Mesenchymal stem cell (in vitro differentiated cells and primary cell): ENCODE measurements around the gene RTP4.
"Not testable (repeated sequence)": the region's sequence is repeated elsewhere in the genome, so short reads cannot be mapped to it uniquely, and the experiment has no call there.

ENCODE experiments used
- DNase-seq: peaks from one replicate; pipeline ENCODE4 v3.0.0-alpha.2; 2013
- H2AFZ ChIP-seq: one replicate; pipeline ENCODE4 v1.6.1; 2013; ENCODE audit warnings: low read depth, mild to moderate bottlenecking, control low read depth, inconsistent platforms, low read length, moderate library complexity
- H2AK5ac ChIP-seq: 2 replicates; pipeline ENCODE4 v1.6.1; 2013; ENCODE audit warnings: low read length, moderate library complexity, mild to moderate bottlenecking, inconsistent platforms; ENCODE audit not compliant: severe bottlenecking
- H2BK120ac ChIP-seq: one replicate; pipeline ENCODE4 v1.6.1; 2013; ENCODE audit warnings: low read depth, mild to moderate bottlenecking, inconsistent platforms, low read length, moderate library complexity
- H2BK12ac ChIP-seq, 2 experiments: one replicate each; pipeline ENCODE4 v1.6.1; 2013; ENCODE audit warnings: inconsistent platforms in 2 of 2, low read length in 2 of 2, mild to moderate bottlenecking in 2 of 2, moderate library complexity in 2 of 2, control low read depth in 1 of 2
- H2BK15ac ChIP-seq: one replicate; pipeline ENCODE4 v1.6.1; 2013; ENCODE audit warnings: mild to moderate bottlenecking, low read depth, inconsistent platforms; ENCODE audit not compliant: poor library complexity, severe bottlenecking
- H2BK5ac ChIP-seq: 2 replicates; pipeline ENCODE4 v1.6.1; 2013; ENCODE audit warnings: low read depth, mild to moderate bottlenecking, low read length, control low read depth, inconsistent platforms; ENCODE audit not compliant: poor library complexity, severe bottlenecking
- H3K14ac ChIP-seq, 2 experiments: one replicate each; pipeline ENCODE4 v1.6.1; 2013; ENCODE audit warnings: inconsistent platforms in 2 of 2, low read length in 2 of 2, control low read depth in 1 of 2, mild to moderate bottlenecking in 1 of 2, moderate library complexity in 1 of 2
- H3K18ac ChIP-seq, 2 experiments: one replicate each; pipeline ENCODE4 v1.6.1; 2013; ENCODE audit warnings: inconsistent platforms in 2 of 2, low read length in 2 of 2, control low read depth in 1 of 2, low read depth in 1 of 2, mild to moderate bottlenecking in 1 of 2
- H3K23ac ChIP-seq, 2 experiments: one replicate each; pipeline ENCODE4 v1.6.1; 2013; ENCODE audit warnings: inconsistent platforms in 2 of 2, low read length in 2 of 2, mild to moderate bottlenecking in 2 of 2, moderate library complexity in 2 of 2, control low read depth in 1 of 2
- H3K27ac ChIP-seq: 2 replicates; pipeline ENCODE4 v1.5.1; 2013; ENCODE audit warnings: mild to moderate bottlenecking, moderate library complexity, low read length, control low read depth, inconsistent platforms; ENCODE audit not compliant: poor library complexity, severe bottlenecking
- H3K27me3 ChIP-seq, 2 experiments: 2 replicates each; pipeline versions ENCODE4 v1.6.1 to v1.7.0; 2013; ENCODE audit warnings: low read length in 2 of 2, mild to moderate bottlenecking in 2 of 2, moderate library complexity in 2 of 2, control low read depth in 1 of 2, inconsistent platforms in 1 of 2; ENCODE audit not compliant: control insufficient read depth in 1 of 2, insufficient read depth in 1 of 2
- H3K36me3 ChIP-seq, 2 experiments: 2 replicates each; pipeline versions ENCODE4 v1.6.1 to v1.7.0; 2013; ENCODE audit warnings: low read length in 2 of 2, control low read depth in 1 of 2, inconsistent platforms in 1 of 2, low read depth in 1 of 2, mild to moderate bottlenecking in 1 of 2; ENCODE audit not compliant: insufficient read depth in 2 of 2, control insufficient read depth in 1 of 2
- H3K4ac ChIP-seq, 2 experiments: one replicate each; pipeline ENCODE4 v1.6.1; 2013; ENCODE audit warnings: inconsistent platforms in 2 of 2, low read length in 2 of 2, mild to moderate bottlenecking in 2 of 2, moderate library complexity in 2 of 2, control low read depth in 1 of 2, low read depth in 1 of 2
- H3K4me1 ChIP-seq: 2 replicates; pipeline ENCODE4 v1.6.1; 2013; ENCODE audit warnings: low read depth, low read length, control low read depth; ENCODE audit not compliant: control insufficient read depth, insufficient read depth
- H3K4me2 ChIP-seq: 2 replicates; pipeline ENCODE4 v1.6.1; 2013; ENCODE audit warnings: low read length, mild to moderate bottlenecking, inconsistent platforms; ENCODE audit not compliant: poor library complexity, severe bottlenecking
- H3K4me3 ChIP-seq, 2 experiments: 2 replicates each; pipeline versions ENCODE4 v1.5.1 to v1.7.0; 2013; ENCODE audit warnings: low read length in 2 of 2, mild to moderate bottlenecking in 2 of 2, control low read depth in 1 of 2, low read depth in 1 of 2; ENCODE audit not compliant: insufficient read depth in 1 of 2
- H3K79me1 ChIP-seq: replicated peaks from 2 replicates; pipeline ENCODE4 v1.6.1; 2013; ENCODE audit warnings: mild to moderate bottlenecking, control low read depth, low read length, inconsistent platforms; ENCODE audit not compliant: poor library complexity, severe bottlenecking
- H3K9ac ChIP-seq: 2 replicates; pipeline ENCODE4 v1.7.0; 2013; ENCODE audit warnings: mild to moderate bottlenecking, low read length, moderate library complexity
- H3K9me3 ChIP-seq: 2 replicates; pipeline ENCODE4 v1.7.0; 2013; ENCODE audit warnings: mild to moderate bottlenecking, low read length; ENCODE audit not compliant: control insufficient read depth
- H4K8ac ChIP-seq: one replicate; pipeline ENCODE4 v1.6.1; 2013; ENCODE audit warnings: inconsistent platforms, mild to moderate bottlenecking, low read length, moderate library complexity
- H4K91ac ChIP-seq: one replicate; pipeline ENCODE4 v1.6.1; 2013; ENCODE audit warnings: mild to moderate bottlenecking, low read length, inconsistent platforms
- WGBS: methylation state at CpG from one replicate; pipeline ENCODE4 v1.1.7; 2013; ENCODE audit warnings: mixed read lengths; 5-methylcytosine and 5-hydroxymethylcytosine counted together

RTP4 gene

DNA sequence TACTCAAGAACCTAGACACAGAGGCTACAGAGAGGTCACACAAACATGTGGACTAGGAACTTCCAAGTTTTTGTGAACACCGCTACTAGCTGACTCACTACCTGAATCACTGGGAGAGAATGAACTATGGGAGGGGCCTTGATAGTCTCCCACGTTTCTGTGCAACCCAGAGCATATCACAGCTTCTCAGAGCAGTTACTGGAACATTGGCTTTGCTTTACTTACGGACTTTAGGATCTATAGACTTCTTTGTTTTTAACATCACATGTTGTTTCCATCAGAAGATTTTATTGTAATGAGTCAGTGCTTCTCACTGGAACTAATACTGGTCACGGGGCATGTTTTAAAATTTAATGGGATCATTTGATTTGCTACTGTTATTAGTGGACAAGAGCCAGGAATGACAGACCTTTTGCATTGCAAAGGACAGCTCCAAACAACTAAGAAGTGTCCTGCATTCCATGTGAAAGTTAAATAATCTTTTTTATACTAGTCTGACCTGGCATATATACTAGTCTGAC lies 35.6 kb downstream of the RTP4 start:
- Histone ChIP-seq H3K27ac (peak overlapping the region; percentile 83), H3K36me3 (no peaks in the 10 kb centered on the region), H2BK12ac (no peak overlapping the region), H2BK5ac (peak overlapping the region; percentile 48), H2AFZ (no peak overlapping the region), H2AK5ac (peak overlapping the region; percentile 86), H3K9ac (peak overlapping the region; percentile 29), H3K18ac (no peak overlapping the region), H2BK15ac (no peak overlapping the region), H3K79me1 (no peaks in the 10 kb centered on the region), H2BK120ac (no peak overlapping the region), H3K23ac (peak overlapping the region in 1 of 2 experiments; percentile 40), H3K4ac (no peak overlapping the region), H3K4me2 (no peak overlapping the region), H4K91ac (no peak overlapping the region), H3K4me1 (peaks cover 4% of the 10 kb centered on the region), H4K8ac (no peak overlapping the region), H3K14ac (no peak overlapping the region), H3K4me3 (no peak overlapping the region), H3K9me3 (no peaks in the 10 kb centered on the region), H3K27me3 (no peaks in the 10 kb centered on the region)
- WGBS = 5% methylated on average over 2 of the region's 4 CpGs
- peak; percentile 86 for DNase-seq

DNA sequence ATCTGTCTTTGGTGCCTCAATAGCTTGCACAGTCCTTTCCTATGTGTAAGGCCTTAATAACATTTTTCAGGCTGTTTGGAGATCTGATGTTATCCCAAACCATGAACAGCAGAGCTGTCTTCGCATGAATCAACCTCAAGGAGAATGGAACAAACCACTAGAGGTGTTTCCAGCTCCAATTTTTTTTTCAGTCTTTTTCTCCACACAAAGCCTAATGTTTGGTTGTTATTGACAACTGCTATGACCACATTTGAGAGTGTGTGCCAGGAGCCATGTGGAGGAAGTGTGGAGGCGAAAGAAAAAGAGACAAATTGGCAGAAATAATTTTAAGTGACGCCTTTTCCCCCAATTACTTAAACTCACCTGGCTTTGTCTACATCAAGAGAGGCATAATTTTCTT lies 38.7 kb downstream of the RTP4 start:
- Histone ChIP-seq H3K79me1 (no peaks in the 10 kb centered on the region), H3K4ac (no peak overlapping the region), H4K91ac (no peak overlapping the region), H3K23ac (no peak overlapping the region), H3K27ac (no peak overlapping the region), H3K9ac (no peak overlapping the region), H3K4me3 (no peak overlapping the region), H3K27me3 (no peaks in the 10 kb centered on the region), H3K18ac (no peak overlapping the region), H3K14ac (no peak overlapping the region), H3K4me1 (peaks cover 4% of the 10 kb centered on the region), H4K8ac (no peak overlapping the region), H3K4me2 (no peak overlapping the region), H2BK5ac (no peak overlapping the region), H2AK5ac (no peak overlapping the region), H3K9me3 (no peaks in the 10 kb centered on the region), H2AFZ (no peak overlapping the region), H2BK120ac (no peak overlapping the region), H3K36me3 (no peaks in the 10 kb centered on the region), H2BK12ac (no peak overlapping the region), H2BK15ac (no peak overlapping the region)
- peak; percentile 4 for DNase-seq
- WGBS = 100% methylated on average over 1 of the region's 3 CpGs

DNA sequence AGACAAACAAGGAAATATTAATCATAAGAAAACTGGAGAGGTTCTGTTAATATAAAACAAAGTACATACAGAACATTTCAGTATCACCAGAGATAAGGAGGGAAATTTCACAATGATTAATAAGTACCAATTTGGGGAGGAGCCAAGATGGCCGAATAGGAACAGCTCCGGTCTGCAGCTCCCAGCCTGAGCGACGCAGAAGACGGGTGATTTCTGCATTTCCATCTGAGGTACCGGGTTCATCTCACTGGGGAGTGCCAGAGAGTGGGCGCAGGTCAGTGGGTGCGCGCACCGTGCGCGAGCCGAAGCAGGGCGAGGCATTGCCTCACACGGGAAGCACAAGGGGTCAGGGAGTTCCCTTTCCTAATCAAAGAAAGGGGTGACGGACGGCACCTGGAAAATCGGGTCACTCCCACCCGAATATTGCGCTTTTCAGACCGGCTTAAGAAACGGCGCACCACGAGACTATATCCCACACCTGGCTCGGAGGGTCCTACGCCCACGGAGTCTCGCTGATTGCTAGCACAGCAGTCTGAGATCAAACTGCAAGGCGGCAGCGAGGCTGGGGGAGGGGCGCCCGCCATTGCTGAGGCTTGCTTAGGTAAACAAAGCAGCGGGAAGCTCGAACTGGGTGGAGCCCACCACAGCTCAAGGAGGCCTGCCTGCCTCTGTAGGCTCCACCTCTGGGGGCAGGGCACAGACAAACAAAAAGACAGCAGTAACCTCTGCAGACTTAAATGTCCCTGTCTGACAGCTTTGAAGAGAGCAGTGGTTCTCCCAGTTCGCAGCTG lies 44.0 kb downstream of the RTP4 start:
- H4K8ac ChIP-seq, H3K14ac ChIP-seq, H3K9me3 ChIP-seq, H3K79me1 ChIP-seq, H3K36me3 ChIP-seq, H4K91ac ChIP-seq, H3K4me1 ChIP-seq, H2AFZ ChIP-seq, H3K27me3 ChIP-seq, H2BK120ac ChIP-seq, H3K18ac ChIP-seq, H3K27ac ChIP-seq, H2BK15ac ChIP-seq, DNase-seq, H2BK5ac ChIP-seq, H3K4ac ChIP-seq, H3K23ac ChIP-seq, H3K9ac ChIP-seq, H3K4me3 ChIP-seq, H2AK5ac ChIP-seq, H3K4me2 ChIP-seq, H2BK12ac ChIP-seq: not testable (repeated sequence)
- WGBS = 72% methylated on average over 4 of the region's 35 CpGs
